CD4-positive, alpha-beta T cell treated with Interleukin-2 at 100 ng/mL for 4 hours (primary cell): Measurements from ENCODE around the gene MUC6.
"Not testable (repeated sequence)": the region's sequence is repeated elsewhere in the genome, so short reads cannot be mapped to it uniquely, and the experiment has no call there.

Experiments used
- DNase-seq: peaks from one replicate; pipeline ENCODE4 v3.0.0-alpha.2; 2020; ENCODE audit warnings: low spot score

MUC6 gene

DNA sequence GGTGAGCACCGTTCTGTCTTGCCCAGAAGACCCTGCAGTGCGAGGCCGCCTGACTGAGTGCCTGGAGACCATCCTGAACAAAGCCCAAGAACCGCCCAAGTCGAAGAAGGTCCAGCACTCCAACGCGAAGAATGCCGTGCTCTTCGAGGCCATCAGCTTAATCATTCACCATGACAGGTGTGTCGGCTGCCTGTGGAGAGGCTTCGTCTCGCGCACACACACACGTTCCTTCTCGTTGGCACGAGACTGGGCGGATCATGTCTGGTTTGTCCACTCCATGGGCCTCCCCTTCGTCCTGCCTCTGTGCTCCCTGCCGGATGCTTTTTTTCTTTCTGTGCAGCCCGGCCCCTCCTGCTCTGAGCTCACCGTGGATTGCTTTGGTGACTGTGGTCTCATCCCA lies 51.1 kb downstream of the MUC6 start:
- no peak for DNase-seq

GRCh38 chr11:984546-984945 lies 52.0 kb downstream of the MUC6 start:
- DNase-seq: no peak

- DNase-seq: no peak
Observed at GRCh38 chr11:981764-982163, 54.8 kb downstream of the MUC6 start.

DNA sequence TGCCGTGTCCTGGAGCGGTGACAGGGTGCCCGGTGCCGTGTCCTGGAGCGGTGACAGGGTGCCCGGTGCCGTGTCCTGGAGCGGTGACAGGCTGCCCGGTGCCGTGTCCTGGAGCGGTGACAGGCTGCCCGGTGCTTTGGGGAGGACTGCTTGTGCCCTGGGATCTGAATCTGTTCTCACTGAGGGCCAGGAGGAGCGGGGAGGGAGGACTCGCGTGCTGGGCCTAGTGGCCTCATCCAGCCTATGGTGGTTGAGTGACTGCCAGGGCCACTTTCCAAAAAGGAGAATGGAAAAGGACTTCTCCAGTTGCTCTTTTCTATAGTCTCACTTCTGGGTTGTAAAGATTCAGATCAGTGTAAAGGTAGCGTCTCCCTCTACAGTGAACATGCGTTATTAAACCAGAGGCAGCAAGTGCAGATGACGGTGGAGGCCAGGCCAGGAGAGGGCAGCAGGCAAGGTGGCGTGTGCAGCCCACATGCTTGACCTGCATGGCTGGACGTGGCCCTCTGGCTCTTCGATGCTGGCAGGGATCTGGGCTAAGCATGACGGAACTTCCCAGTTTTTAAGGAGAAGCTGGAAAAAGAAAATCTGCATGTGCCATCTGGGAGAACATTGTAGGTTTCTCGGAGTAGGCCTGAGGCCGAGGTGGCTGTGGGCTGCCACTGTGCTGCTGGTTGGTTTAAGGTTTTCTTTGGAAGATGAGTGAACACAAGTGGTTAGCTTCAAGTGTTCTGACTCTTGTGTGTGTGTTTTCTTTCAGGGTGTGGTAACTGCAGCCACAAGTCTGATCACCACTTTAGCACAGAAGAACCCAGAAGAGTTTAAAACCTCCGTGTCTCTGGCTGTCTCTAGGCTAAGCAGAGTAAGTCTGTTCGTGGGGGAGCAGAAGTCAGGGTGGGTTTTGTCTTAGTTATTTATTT lies 55.8 kb downstream of the MUC6 start:
- DNase-seq: no peak

DNA sequence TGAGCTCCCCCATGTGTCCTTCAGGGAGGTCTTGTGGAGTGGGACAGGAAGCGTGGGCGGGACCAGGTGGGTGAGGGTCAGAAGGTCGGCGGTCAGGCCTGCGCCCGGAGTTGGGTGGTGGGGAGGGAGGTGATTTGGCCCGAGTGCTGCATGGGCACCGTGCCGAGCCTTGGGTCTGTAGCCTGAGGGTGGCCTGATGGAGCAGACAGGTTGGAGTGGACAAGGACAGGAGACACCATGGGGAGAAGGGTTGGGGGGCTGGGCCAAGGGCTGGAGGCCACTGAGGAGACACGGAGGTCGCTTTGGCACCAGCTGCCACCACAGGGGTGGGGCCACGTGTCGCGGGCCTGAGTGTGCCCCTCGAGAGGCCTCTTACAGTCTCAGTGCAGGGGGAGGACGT lies 57.7 kb downstream of the MUC6 start:
- DNase-seq: no peak

GRCh38 chr11:977830-978720 lies 58.4 kb downstream of the MUC6 start:
- DNase-seq: no peak

DNA sequence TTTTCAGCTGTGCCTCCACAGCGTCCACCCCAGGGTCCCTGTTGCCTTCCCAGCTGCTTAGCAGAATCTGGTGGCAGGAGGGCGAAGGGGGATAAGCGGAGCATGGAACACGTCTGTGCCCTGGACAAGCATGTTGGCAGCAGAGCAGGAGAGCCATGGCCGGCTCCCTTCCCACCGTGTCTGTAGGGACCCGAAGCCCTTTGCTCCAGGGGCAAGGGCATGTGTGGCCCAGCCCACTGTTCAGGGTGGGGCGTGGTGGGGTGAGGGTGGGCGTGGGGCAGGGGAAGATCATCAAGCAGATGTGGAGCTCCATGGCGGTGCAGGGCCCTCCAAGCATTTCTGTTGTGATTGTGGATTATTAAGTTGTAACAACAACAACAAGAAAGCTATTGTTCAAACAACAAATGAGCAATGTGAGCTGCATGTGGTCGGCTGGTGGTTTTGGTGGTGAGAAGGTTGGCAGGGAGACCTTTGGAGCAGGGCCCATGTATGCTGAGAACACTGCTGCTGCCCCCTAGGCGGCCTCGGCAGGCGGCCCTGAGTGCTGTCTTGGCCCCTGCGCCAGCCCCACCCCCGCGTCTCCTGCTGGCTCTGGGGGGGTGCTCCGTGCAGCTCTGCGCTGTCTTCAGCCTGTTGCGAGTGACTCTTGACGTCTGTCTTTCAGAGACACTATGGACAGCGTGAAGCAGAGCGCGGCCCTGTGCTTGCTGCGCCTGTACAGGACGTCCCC lies 59.9 kb downstream of the MUC6 start:
- DNase-seq: no peak

DNA sequence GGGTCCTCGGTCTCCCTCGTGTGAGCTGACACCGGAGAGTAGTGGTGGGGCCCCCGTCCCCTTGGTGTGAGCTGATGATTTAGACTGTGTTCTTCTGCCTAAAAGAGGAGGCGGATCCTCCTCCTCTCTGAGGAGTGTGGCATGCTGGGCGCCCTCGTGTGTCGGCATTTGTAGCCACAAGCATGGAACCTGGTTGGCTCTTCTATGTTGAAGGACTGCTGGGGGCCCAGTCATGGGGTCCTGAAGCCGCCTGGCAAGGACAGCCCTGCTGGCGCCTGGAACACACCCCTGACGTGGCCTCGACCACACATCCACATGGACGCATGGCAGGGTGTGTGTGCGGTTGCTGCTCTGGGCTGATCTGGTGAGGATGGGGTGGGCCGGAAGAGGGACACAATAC lies 60.7 kb downstream of the MUC6 start:
- DNase-seq: no peak

DNA sequence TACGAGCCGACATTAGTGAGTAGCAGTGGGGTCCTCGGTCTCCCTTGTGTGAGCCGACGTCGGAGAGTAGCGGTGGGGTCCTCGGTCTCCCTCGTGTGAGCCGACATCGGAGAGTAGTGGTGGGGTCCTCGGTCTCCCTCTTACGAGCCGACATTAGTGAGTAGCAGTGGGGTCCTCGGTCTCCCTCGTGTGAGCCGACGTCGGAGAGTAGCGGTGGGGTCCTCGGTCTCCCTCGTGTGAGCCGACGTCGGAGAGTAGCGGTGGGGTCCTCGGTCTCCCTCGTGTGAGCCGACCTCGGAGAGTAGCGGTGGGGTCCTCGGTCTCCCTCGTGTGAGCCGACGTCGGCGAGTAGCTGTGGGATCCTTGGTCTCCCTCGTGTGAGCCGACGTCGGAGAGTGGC lies 61.1 kb downstream of the MUC6 start:
- DNase-seq: not testable (repeated sequence)

DNA sequence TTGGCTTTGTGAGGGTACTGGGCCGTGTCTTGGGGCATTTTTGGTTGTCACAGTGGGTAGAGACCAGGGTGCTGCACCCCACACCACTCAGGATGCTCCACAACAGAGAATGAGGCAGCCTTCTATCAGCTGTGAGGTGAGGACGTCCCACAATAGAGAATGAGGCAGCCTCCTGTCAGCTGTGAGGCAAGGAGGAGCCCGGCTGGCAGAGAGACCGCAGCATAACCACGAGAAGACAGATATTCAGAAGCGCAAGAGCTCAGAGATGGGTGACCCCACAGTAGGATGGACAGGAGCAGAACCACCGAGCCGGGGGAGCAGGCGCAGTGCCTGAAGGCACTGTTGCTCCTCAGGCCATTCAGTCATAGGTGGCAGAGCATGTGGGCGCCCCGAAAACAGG lies 63.3 kb downstream of the MUC6 start:
- DNase-seq: no peak

DNA sequence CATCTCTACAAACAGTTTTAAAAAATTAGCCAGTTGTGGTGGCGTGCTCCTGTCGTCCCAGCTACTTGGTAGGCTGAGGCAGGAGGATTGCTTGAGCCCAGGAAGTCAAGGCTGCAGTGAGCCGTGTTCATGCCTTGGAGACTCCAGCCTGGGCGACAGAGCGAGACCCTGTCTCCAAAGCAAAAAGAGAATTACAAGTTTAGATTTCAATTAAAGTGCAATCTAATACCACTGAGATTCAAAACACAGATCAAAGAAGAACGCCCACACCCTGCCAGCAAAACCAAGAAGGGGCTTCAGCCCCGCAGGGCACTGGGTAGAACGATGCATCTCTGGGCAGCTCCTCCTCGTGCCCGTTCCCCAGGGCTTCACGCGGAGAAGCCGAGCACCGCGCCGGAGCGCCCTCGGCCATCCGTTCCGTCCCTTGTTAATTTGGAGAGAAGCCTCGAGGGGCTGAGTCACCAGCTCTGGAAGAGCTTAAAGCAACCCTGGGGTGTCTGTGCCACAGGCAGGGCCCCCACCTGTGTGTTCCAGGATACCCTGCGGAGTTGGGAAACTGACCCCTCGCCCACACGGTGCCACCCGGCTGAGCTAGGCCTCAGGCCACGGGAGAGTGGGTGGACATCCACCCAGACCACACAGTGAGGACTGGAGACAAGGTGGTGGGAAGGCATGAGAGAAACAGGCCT lies 63.9 kb downstream of the MUC6 start:
- DNase-seq: no peak

DNA sequence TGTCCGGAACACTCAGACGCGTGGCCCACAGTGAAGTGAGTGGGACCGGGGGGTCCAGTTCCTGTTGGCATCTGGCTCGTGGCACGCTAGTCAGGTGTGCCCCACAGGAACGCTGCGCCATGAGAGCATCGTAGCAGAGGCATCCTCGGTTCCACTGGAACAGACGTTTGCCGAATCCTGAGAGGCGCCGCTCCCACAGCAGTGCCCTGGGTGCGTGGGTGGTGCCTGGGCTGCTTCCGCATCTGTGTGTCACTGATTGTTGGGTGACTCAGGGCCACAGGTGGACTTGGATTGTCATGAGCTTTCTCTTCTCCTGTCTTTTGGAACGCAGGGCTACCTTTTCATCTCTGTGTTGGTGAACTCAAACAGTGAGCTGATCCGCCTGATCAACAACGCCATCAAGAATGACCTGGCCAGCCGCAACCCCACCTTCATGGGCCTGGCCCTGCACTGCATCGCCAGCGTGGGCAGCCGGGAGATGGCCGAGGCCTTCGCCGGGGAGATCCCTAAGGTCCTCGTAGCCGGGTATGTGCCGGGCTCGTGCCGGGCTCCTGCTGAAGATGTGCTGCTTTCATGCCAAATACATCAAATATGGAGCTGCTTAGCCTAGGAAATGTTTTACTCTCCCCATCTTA lies 64.7 kb downstream of the MUC6 start:
- DNase-seq: no peak

DNA sequence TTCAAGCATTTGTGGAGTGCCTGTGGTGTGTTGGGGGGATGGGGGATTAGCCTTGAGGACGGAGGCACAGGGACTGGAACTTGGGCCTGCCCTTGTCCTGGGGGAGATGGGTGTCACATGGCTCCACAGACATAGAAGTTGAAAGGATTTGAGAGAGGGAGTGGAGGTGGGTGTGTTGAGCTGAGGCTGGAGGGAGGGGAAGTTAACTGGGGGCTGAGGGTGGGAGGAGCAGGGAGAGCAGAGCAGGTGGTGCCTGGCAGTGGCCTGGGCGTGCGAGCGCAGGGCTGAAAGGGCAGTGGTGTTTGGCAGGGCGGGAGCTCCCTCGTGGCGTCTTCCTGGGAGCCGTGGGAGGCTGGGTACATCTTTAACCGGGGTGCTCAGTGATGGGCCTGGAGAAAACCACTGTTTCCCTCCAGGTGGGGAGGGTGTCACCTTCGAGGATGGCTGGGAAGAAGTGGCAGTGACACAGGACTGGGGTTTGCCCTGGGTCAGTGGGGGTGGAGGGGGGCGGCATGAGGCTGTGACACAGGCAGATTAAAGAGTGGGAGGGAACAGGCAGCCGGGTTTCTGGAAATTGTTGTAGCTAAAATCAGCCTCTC lies 65.3 kb downstream of the MUC6 start:
- DNase-seq: no peak

- DNase-seq: peak; percentile 4
Observed at GRCh38 chr11:970319-970871, 66.1 kb downstream of the MUC6 start.

DNA sequence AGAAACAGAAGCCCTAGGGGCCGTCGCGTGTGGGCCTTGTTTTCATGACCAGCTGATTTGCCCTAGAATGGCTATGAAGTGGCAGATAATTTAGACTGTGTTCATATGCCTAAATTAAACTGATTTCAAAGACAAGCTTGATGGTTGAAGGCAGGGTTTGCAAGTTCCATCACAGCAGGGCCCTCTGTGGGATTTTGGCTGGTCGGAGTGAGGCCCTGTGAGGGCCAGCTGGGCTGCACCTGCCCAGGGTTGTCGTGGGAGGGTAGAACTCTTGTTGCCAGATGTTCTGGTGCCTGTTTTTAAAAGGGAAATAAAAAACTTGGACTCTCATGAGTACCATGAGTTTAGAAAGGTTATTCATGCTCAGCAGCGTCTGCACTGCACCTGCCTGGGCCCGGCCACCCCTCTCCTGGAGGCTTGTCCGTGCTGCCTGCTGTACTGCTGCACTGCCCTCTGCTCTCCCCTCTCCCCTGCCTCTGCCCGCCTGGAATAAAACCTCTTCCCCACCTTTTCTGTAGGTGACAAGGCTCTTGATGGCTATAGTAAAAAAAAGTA lies 66.8 kb downstream of the MUC6 start:
- DNase-seq: no peak

DNA sequence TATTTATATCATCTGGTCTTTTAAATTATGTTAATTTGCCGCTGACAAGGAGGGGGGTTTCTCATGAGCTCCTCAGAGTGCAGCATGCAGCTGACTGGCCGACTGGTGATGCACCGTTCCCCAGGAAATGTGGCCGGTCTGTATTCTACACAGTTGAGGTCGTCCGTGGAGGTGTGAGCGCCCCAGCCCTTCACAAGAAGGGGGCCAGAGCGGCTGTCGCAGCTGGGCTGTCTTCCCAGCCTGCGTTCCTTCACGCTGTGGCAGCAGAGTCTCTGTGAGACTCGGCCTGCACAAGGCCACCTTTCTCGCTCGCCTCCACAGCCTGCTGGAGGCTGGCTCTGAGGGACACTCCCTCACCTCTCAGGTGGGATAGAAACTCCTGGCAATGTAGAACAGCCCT lies 67.7 kb downstream of the MUC6 start:
- no peak for DNase-seq

DNA sequence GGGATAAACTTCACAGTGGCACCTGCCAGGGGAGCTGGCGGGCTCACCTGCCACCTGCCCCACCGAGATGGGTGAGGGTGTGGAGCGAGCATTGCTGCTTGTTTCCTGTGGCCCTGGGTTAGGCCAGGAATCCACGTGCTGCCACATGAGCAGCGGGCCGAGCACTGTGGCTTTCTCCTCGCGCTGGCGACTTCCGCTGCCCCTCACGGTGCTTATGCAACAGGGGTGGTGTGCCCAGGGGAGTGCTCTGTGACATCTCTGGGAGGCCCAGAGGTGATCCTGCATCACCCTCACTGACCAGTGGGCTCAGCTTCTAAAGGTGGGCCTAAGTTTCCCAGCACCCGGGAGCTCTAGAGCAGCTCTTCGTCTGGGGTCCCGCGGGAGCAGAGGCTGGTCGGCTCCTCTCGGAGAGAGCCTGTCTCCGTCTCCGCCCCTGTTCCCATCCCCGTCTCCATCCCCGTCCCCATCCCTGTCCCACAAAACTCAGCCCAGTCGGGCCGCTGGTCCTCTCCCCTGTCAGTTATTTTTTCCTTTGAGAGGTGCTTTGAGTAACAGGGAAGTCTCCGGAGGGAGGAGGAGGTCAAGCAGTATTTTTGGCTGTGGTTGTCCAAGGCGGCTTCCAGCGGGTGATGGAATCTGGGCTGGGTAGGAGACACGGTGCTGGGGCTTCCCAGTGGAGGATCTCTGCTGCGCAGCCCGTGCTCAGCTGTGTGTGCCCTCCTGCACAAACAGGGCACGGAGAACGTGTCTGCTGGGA lies 68.3 kb downstream of the MUC6 start:
- no peak for DNase-seq

GRCh38 chr11:965206-965775 lies 71.2 kb downstream of the MUC6 start:
- DNase-seq: no peak

- DNase-seq: no peak
Observed at GRCh38 chr11:963852-964251, 72.7 kb downstream of the MUC6 start.
